ENCODE results near the gene ADAMTS12.

- no peak for TF ChIP-seq CTCF (IDR thresholded peaks at IDR 0.05; ENCODE audit: poor library complexity, severe bottlenecking)
- TF ChIP-seq RAD21 (conservative IDR thresholded peaks at IDR 0.05) = no peak
- no peak for TF ChIP-seq POLR2AphosphoS5 (IDR thresholded peaks at IDR 0.05)
- no peak for TF ChIP-seq EZH2 (IDR thresholded peaks at IDR 0.05; ENCODE audit: borderline replicate concordance, insufficient read depth, low read length, poor library complexity, severe bottlenecking)
These were observed 49.3 kb downstream of the ADAMTS12 start for GRCh38 chr5:33842456-33842855.

Data from neural cell (in vitro differentiated cells).